ENCODE measurements around the gene TMEM229A.
"Not testable (repeated sequence)": the region's sequence is repeated elsewhere in the genome, so short reads cannot be mapped to it uniquely, and the experiment has no call there.

TMEM229A gene

GRCh38 chr7:124032369-124033094, at the start of gene TMEM229A:
TMEM229A (minus strand) TSS chr7:124033067; CDS start chr7:124033003, 64 bp downstream.
- FAIRE-seq = no peak

GRCh38 chr7:124082234-124082633, 49.4 kb upstream of the TMEM229A start:
- FAIRE-seq = not testable (repeated sequence)

- no peak for FAIRE-seq
Observed at GRCh38 chr7:124077546-124077945, 44.7 kb upstream of the TMEM229A start.

- FAIRE-seq = no peak
Observed at GRCh38 chr7:124076841-124077240, 44.0 kb upstream of the TMEM229A start.

DNA sequence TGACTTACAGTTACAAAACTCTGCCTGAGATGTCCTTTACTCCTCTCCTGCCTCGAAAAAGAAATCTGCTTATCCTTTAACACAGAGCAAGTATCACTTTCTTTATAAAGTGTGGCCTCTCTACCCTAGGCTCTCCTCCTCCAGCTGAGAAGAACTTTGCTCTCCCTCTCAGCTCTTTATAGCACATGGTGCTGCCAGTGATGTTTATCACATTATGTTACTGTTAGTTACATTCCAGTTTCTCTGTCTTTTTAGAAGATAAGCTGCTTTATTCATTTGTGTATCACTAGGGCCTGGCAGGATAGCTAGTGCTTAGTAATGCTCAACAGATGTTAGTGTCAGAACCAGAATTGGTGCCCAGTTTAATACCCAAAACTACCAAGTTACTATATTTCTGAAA, 41.1 kb upstream of the TMEM229A start:
- FAIRE-seq = no peak

DNA sequence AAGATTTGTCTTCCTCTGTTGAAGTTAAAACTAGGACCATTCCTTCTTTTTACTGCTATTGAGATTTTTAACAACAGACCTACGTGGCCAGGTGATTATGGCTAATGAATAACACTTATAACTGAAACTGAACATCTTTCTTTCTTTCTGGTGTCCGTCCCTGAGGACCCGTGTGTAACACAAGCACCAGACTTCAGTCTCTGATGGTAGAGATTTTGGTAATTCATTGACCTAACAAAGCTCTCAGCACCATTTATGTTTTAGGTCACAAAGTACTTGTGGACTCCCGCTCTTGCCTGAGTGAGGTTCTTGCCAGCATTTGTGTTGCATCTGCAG, 40.4 kb upstream of the TMEM229A start:
- no peak for FAIRE-seq

GRCh38 chr7:124072603-124073309, 39.9 kb upstream of the TMEM229A start:
- FAIRE-seq = no peak

GRCh38 chr7:124071843-124072242, 39.0 kb upstream of the TMEM229A start:
- FAIRE-seq = no peak

- no peak for FAIRE-seq
Observed at GRCh38 chr7:124062171-124062570, 29.3 kb upstream of the TMEM229A start.

DNA sequence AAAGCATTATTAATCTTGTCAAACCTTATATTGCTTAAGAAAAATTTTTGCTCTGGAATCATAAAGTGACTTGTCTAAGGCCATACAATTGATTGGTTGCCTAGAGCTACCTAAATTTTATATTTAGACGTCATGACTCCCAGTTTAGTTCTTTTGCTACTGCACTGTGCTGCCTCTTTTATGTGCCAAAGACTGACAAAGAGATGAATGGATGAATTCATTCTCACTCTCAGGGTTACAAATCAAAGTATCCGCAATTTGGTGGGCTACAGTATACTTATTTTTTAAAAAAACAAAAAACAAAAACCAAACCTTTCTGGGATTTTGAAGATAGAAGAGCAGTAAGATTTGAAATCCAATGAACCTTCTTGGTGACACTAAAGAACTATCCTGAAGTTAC, 27.7 kb upstream of the TMEM229A start:
- no peak for FAIRE-seq

DNA sequence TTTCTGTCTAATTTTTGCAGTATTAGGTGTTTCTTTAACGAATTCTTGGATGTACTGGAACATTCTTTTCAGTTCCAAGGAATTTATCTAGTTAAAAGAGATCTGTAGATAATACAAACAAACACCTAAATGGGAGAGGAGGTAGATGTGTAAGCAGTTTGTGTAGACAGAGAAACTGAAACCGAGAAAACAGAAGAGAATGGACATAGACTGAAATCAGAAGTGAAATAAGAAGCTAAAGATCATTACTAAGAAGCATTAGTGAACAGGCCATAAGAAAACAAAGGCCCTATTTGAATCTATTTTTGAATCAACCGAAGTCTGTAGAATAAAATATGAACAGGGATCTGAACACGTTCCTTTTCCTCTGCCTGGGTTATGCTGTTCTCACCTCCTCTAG, 26.5 kb upstream of the TMEM229A start:
- no peak for FAIRE-seq

DNA sequence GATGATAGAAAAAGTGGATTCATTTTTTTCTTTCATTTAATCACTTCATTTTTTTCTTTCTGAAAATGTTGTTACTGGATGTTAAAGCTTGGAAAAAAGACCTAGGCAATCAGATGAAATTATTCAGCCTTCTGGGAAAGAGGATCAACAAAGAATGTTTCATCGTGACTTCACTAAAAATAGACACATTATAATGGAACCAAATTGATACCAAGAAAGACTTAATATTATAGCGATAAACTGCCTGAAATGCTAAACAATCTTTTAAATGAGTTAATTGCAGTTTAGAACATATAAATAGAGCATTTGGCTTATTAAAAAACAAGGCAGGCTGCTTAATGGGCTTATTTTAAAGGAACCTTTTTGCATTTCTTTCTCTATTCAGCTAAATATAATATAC, 25.6 kb upstream of the TMEM229A start:
- no peak for FAIRE-seq

DNA sequence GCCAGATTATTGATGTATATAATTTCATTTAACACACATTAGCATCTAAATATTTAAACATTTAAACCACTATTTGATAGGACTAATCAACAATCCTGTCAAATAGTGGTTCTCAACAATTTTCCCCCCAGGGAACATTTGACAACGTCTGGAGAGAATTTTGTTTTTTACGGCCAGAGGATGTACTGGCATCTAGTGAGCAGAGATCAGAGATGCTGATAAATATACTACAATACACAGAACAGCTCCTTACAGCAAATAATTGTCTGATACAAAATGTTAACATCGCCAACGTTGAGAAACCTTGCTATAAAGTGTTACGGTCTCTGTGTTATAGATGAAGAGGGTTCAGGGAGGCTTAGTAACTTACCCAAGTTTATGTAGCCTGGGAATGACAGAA, 25.0 kb upstream of the TMEM229A start:
- FAIRE-seq = no peak

GRCh38 chr7:124056234-124056633, 23.4 kb upstream of the TMEM229A start:
- no peak for FAIRE-seq

- no peak for FAIRE-seq
Observed at GRCh38 chr7:124051681-124052377, 19.0 kb upstream of the TMEM229A start.

GRCh38 chr7:124042826-124043225, 10.0 kb upstream of the TMEM229A start:
- no peak for FAIRE-seq

GRCh38 chr7:124041439-124041838, 8.6 kb upstream of the TMEM229A start:
- no peak for FAIRE-seq

DNA sequence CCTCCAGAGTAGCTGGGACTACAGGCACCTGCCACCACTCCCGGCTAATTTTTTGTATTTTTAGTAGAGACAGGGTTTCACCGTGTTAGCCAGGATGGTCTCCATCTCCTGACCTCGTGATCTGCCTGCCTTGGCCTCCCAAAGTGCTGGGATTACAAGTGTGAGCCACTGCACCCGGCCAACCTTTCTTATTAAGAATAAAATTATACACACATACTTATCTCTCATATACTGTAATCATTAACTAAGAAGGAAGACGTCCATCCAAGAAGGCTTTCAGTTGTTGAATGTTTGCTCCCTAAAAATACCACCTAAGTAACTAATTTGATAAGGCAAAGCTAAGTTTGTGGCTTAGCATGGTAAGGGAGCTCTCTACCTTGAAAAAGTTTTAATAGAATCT, 5.0 kb upstream of the TMEM229A start:
- FAIRE-seq = not testable (repeated sequence)

DNA sequence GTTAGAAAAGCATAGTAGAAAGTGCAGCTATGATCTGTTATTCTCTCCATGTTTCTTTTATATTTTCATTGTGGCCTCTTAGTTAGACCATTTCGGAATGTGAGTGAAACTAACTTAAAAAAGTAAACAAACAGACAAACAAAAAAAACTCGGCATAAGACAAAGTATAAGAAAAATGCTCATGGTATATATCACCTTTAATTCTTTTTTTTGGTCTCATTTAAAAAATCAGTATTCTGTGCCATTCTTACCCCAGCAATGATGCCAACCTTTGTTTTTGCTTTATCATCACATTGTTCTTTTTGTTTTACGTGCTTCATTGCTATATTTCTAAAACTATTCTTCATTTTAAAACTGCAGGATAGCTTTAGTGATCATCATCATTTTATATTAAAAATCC, 2.8 kb upstream of the TMEM229A start:
- FAIRE-seq = no peak

DNA sequence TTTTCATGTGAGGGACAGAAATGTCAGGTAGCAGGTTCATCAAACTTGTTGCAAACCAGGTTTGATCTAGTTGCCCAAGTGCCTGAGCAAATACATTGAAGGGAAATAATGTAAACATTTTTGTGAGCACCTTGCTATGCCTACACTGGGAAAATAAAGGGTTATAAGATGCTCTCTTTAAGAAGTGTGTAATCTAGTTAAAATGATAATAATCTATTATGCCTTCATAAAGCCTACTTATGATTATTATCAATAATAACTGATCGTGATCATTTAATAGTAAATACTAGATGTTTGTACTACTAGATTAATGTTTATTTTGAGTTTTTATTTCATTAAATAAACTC, 1.9 kb upstream of the TMEM229A start:
- no peak for FAIRE-seq

GRCh38 chr7:124033807-124034753, 1.2 kb upstream of the TMEM229A start:
- FAIRE-seq = no peak

- FAIRE-seq = no peak
Observed at GRCh38 chr7:124033095-124033806, 384 bp upstream of the TMEM229A start.

Measured in G401.6 (cell line).